K562 (cell line): Measurements from ENCODE around the gene FGFRL1. TPM values are rescaled to one million over a fixed set of nuclear protein-coding genes. Genes with fewer than 3 reads are reported as not detected.
A peak's percentile ranks its signal among the peaks of the same experiment; 100 is the strongest.
"Not testable (repeated sequence)": the region's sequence is repeated elsewhere in the genome, so short reads cannot be mapped to it uniquely, and the experiment has no call there.

ENCODE experiments used
- ATAC-seq: fragments of 200-7000 bp; cut with Tn5 transposase; 3 replicates; pipeline ENCODE4 v1.9.1; 2020; ENCODE audit warnings: moderate library complexity
- BruUV-seq: library from RNA; stranded (reverse); fragments of 400-500 nt; replicated peaks from 2 replicates; lab custom pipeline; 2021; lab: Mats Ljungman, UMichigan
- CTCF ChIA-PET: fragments of 300-600 bp; formaldehyde crosslinking; extraction: SDS; loops from one replicate; lab custom pipeline; 2021; ENCODE audit warnings: low intra/inter-chr PET ratio; lab: Yijun Ruan, JAX
- POLR2A ChIA-PET: fragments of 300-600, 350-650 bp; sonication (Branson Sonifier 250); formaldehyde crosslinking; extraction: SDS; loops from one replicate; lab custom pipeline; 2021; ENCODE audit warnings: antibody characterized with exemption, inconsistent platforms; lab: Yijun Ruan, JAX
- DNase-seq, 4 experiments: peaks; one replicate each; pipeline versions ENCODE4 v3.0.0 to v3.0.0-alpha.2; 2011 to 2018; ENCODE audit warnings: low spot score in 3 of 4, mixed read lengths in 3 of 4; ENCODE audit errors: extremely low read depth in 1 of 4
- FAIRE-seq: peaks from 2 replicates; lab custom pipeline; 2011; peaks lifted over from hg19 to GRCh38; lab: Jason Lieb, UNC
- H2AFZ ChIP-seq: 2 replicates; pipeline ENCODE4 v1.6.0; 2011; ENCODE audit warnings: low read depth, low read length, control low read depth, inconsistent platforms
- H3K27ac ChIP-seq: fragments of 200-600 bp; 3 replicates; pipeline ENCODE4 v1.8.0; 2011; ENCODE audit warnings: low read depth, mild to moderate bottlenecking, control low read depth, inconsistent platforms, low read length, moderate library complexity, mixed read lengths; ENCODE audit errors: extremely low read depth
- H3K27me3 ChIP-seq, 2 experiments: fragments of 300-600 bp in 1 of 2; 2 replicates in 1 of 2; 3 replicates in 1 of 2; pipeline versions ENCODE4 v1.6.0 to v1.8.0; 2011; ENCODE audit warnings: inconsistent platforms in 2 of 2, low read length in 2 of 2, mild to moderate bottlenecking in 1 of 2, mixed read lengths in 1 of 2, moderate library complexity in 1 of 2; ENCODE audit not compliant: control insufficient read depth in 2 of 2, insufficient read depth in 2 of 2
- H3K36me3 ChIP-seq: fragments of 300-600 bp; 3 replicates; pipeline ENCODE4 v1.8.0; 2011; ENCODE audit warnings: mild to moderate bottlenecking, low read length, inconsistent platforms; ENCODE audit not compliant: control insufficient read depth, insufficient read depth
- H3K4me1 ChIP-seq, 2 experiments: fragments of 200-600 bp in 1 of 2; replicated peaks in 1 of 2; 2 replicates in 1 of 2; 3 replicates in 1 of 2; pipeline versions ENCODE4 v1.5.1 to v1.8.0; 2011; ENCODE audit warnings: inconsistent platforms in 2 of 2, low read length in 2 of 2, mild to moderate bottlenecking in 1 of 2, mixed read lengths in 1 of 2, moderate library complexity in 1 of 2; ENCODE audit not compliant: control insufficient read depth in 2 of 2, insufficient read depth in 2 of 2
- H3K4me2 ChIP-seq: 2 replicates; pipeline ENCODE4 v1.6.1; 2011; ENCODE audit warnings: low read length, control low read depth, inconsistent platforms, mixed read lengths; ENCODE audit not compliant: insufficient read depth
- H3K4me3 ChIP-seq: fragments of 200-600 bp; sonication (generic), shearing (Covaris generic); 2 replicates; pipeline ENCODE4 v1.5.1; 2016; ENCODE audit warnings: control low read depth, inconsistent platforms
- H3K79me2 ChIP-seq: fragments of 200-600 bp; 3 replicates; pipeline ENCODE4 v1.8.0; 2011; ENCODE audit warnings: low read length, inconsistent platforms; ENCODE audit not compliant: control insufficient read depth, insufficient read depth
- H3K9ac ChIP-seq, 2 experiments: 2 replicates each; pipeline versions ENCODE4 v1.6.0 to v1.6.1; 2011; ENCODE audit warnings: low read depth in 2 of 2, low read length in 2 of 2, control low read depth in 1 of 2, inconsistent platforms in 1 of 2, mild to moderate bottlenecking in 1 of 2, mixed read lengths in 1 of 2; ENCODE audit not compliant: insufficient read depth in 1 of 2
- H3K9me1 ChIP-seq: one replicate; pipeline ENCODE4 v1.6.0; 2011; ENCODE audit warnings: inconsistent platforms, mild to moderate bottlenecking, low read length, moderate library complexity; ENCODE audit not compliant: control insufficient read depth, insufficient read depth
- H3K9me3 ChIP-seq: replicated peaks from 2 replicates; pipeline ENCODE4 v1.5.1; 2011; ENCODE audit warnings: low read depth, low read length, inconsistent platforms; ENCODE audit not compliant: control insufficient read depth, insufficient read depth
- H4K20me1 ChIP-seq: replicated peaks from 2 replicates; pipeline ENCODE4 v1.6.1; 2011; ENCODE audit warnings: low read length, inconsistent platforms, mixed read lengths; ENCODE audit not compliant: control insufficient read depth, insufficient read depth
- MAFK ChIP-seq: IDR thresholded peaks from 2 replicates; pipeline ENCODE4 v1.6.1; 2011; ENCODE audit warnings: low read length, improper control_type of control experiment
- USF1 ChIP-seq: sonication (generic); formaldehyde crosslinking; IDR thresholded peaks from 2 replicates; pipeline ENCODE4 v1.9.0; 2022; ENCODE audit warnings: mild to moderate bottlenecking, missing genetic modification reagents
- ZFP36 ChIP-seq: fragments of 150-350 bp; IDR thresholded peaks from 2 replicates; pipeline ENCODE4 v1.6.1; 2018; ENCODE audit warnings: low read length, low read depth; ENCODE audit not compliant: partially characterized antibody
- ZNF583 ChIP-seq: fragments of 250-450 bp; sonication (Bioruptor Pico); IDR thresholded peaks from 2 replicates; pipeline ENCODE4 v1.4.0; 2020
- ZNF592 ChIP-seq: fragments of 450-650 bp; IDR thresholded peaks from 2 replicates; pipeline ENCODE4 v1.6.1; 2017; ENCODE audit warnings: antibody characterized with exemption, mild to moderate bottlenecking
- WGBS: fragments of 100-300 bp; shearing (Covaris generic); methylation state at CpG from one replicate; pipeline ENCODE4 v1.1.6; 2016; ENCODE audit warnings: low coverage, mixed read lengths; ENCODE audit not compliant: insufficient coverage; ENCODE audit errors: missing lambda C conversion rate; 5-methylcytosine and 5-hydroxymethylcytosine counted together
- in situ Hi-C: fragments of 300-500 bp; cut with MboI; formaldehyde crosslinking; loops from 4 replicates; pipeline ENCODE4 v1.15.0; 2018; ENCODE audit warnings: inconsistent platforms, mixed read lengths
- intact Hi-C: fragments of 100-400 bp; cut with micrococcal nuclease; formaldehyde crosslinking; loops from 2 replicates; pipeline ENCODE4 v1.14.2; 2022
- polyA plus RNA-seq, 8 experiments: library from polyadenylated mRNA; depleted of rRNA in 4 of 8; stranded (reverse) in 5 of 8; unstranded in 3 of 8; fragments of >200 nt; fragmentation: Nextera tagmentation in 2 of 8; fragmentation: Illumina TruSeq in 1 of 8; extraction: Ambion mirVana in 2 of 8; extraction: Trizol in 1 of 8; gene quantifications; 2 replicates each; pipeline versions ENCODE4 v1.2.1 to v1.2.3, GENCODE V29; 2011 to 2014; ENCODE audit warnings: inconsistent platforms in 1 of 8, missing spikeins in 1 of 8
- total RNA-seq, 7 experiments: library from RNA; depleted of rRNA in 6 of 7; stranded (reverse); fragments of >200 nt in 6 of 7; fragmentation: Illumina TruSeq in 2 of 7; extraction: Trizol in 2 of 7; gene quantifications; 2 replicates each; pipeline versions ENCODE4 v1.2.1 to v1.2.3, GENCODE V29; 2011 to 2021; ENCODE audit warnings: low replicate concordance in 1 of 7

The FGFRL1 gene
- total and polyA plus RNA-seq, 9 of the 15 experiments (the other 6 are each of a cell fraction or from before 2014, with no cell fraction given) = 0.34 to 49.9 (median 14.6) TPM

- in situ Hi-C loops, H3K9me3 ChIP-seq, intact Hi-C loops, POLR2A ChIA-PET, BruUV-seq, FAIRE-seq, H3K4me3 ChIP-seq, H2AFZ ChIP-seq, H3K36me3 ChIP-seq, H4K20me1 ChIP-seq, H3K9ac ChIP-seq, ATAC-seq, H3K9me1 ChIP-seq, H3K27ac ChIP-seq, DNase-seq, H3K27me3 ChIP-seq, CTCF ChIA-PET, H3K4me2 ChIP-seq: not testable (repeated sequence)
- peaks cover 13% of the 10 kb centered on the region; the same call in 2 of the 3 replicates for H3K79me2 ChIP-seq
- H3K4me1 ChIP-seq = peaks cover 18 to 60% of the 10 kb centered on the region in 2 experiments
- no CpG with 5 or more reads among the region's 25 CpGs for WGBS
Observed at GRCh38 chr4:976016-976415, 35.4 kb upstream of the FGFRL1 start.

GRCh38 chr4:978957-979701 lies 32.3 kb upstream of the FGFRL1 start:
- ChIA-PET POLR2A (interaction anchor here (0.6 to 1.5 kb wide), 2 partner anchors 9 to 237 kb away, joined by 3 to 7 read pairs; no protein-coding TSS in a partner anchor), CTCF (no interaction called here)
- 0 out of 3 replicates have a peak overlapping the region, but pooled peaks have one; percentile 24 for H3K27ac ChIP-seq
- peak overlapping the region; percentile 16; the same call in 1 of the 2 replicates for H3K4me2 ChIP-seq
- H3K79me2 ChIP-seq = 0 out of 3 replicates have a peak, but pooled peaks cover 3% of the 10 kb centered on the region
- DNase-seq (no peak), FAIRE-seq (peak; percentile 49), ATAC-seq (peak; percentile 41)
- H3K9ac ChIP-seq = peak overlapping the region in 1 of 2 experiments; percentile 45; a peak in 2 of 4 replicates
- no peaks in the 10 kb centered on the region for H3K36me3 ChIP-seq
- no TSS peak for BruUV-seq
- peaks cover 24 to 47% of the 10 kb centered on the region in 2 experiments for H3K4me1 ChIP-seq
- 37% methylated on average over 19 of the region's 20 CpGs for WGBS
- in situ Hi-C loops = no loop called here
- H3K9me3 ChIP-seq = no peaks in the 10 kb centered on the region
- intact Hi-C loops = no loop called here
- no peaks in the 10 kb centered on the region for H4K20me1 ChIP-seq
- no peaks in the 10 kb centered on the region for H3K9me1 ChIP-seq
- peak overlapping the region; percentile 54 for H2AFZ ChIP-seq
- no peak overlapping the region for H3K4me3 ChIP-seq
- no peaks in the 10 kb centered on the region for H3K27me3 ChIP-seq
- TF ChIP-seq ZNF592 (no peak), MAFK (0 out of 2 replicates have a peak, but pooled peaks have one; percentile 5), ZFP36 (no peak), USF1 (CRISPR knock-in tag) (0 out of 2 replicates have a peak, but pooled peaks have one; percentile 11), ZNF583 (no peak)
